Skin epidermis (tissue), 12 donors: ENCODE results near the gene KCNH1.

Source experiments
- H3K27ac ChIP-seq, 21 experiments: fragments of 200-600 bp; sonication (generic) in 11 of 21; one replicate each; pipeline ENCODE4 v1.5.0; 2020; ENCODE audit warnings: mild to moderate bottlenecking in 3 of 21, inconsistent platforms in 2 of 21, moderate library complexity in 2 of 21
- H3K4me3 ChIP-seq, 7 experiments: fragments of 200-600 bp; sonication (generic) in 2 of 7; one replicate each; pipeline ENCODE4 v1.5.0; 2020; ENCODE audit warnings: inconsistent platforms in 2 of 7, mild to moderate bottlenecking in 2 of 7, moderate library complexity in 1 of 7

Gene KCNH1

GRCh38 chr1:210743038-210743437 is 390.9 kb downstream of the KCNH1 start:
- Histone ChIP-seq H3K27ac (no peak overlapping the region), H3K4me3 (no peak overlapping the region)

GRCh38 chr1:210741564-210741963 is 392.4 kb downstream of the KCNH1 start:
- no peak overlapping the region for H3K4me3 ChIP-seq
- H3K27ac ChIP-seq: no peak overlapping the region

GRCh38 chr1:210739627-210740026 is 394.3 kb downstream of the KCNH1 start:
- no peak overlapping the region for H3K27ac ChIP-seq
- H3K4me3 ChIP-seq: no peak overlapping the region

GRCh38 chr1:210738256-210738655 is 395.7 kb downstream of the KCNH1 start:
- Histone ChIP-seq H3K27ac (no peak overlapping the region), H3K4me3 (no peak overlapping the region)

- no peak overlapping the region for H3K4me3 ChIP-seq
- H3K27ac ChIP-seq: no peak overlapping the region
Measured at GRCh38 chr1:210736713-210737112, 397.2 kb downstream of the KCNH1 start.

- Histone ChIP-seq H3K27ac (no peak overlapping the region), H3K4me3 (no peak overlapping the region)
Measured at GRCh38 chr1:210731597-210731996, 402.4 kb downstream of the KCNH1 start.

GRCh38 chr1:210731193-210731592 is 402.8 kb downstream of the KCNH1 start:
- Histone ChIP-seq H3K4me3 (no peak overlapping the region), H3K27ac (no peak overlapping the region)

GRCh38 chr1:210730023-210730422 is 403.9 kb downstream of the KCNH1 start:
- Histone ChIP-seq H3K27ac (no peak overlapping the region), H3K4me3 (no peak overlapping the region)

GRCh38 chr1:210728437-210729149 is 405.4 kb downstream of the KCNH1 start:
- Histone ChIP-seq H3K4me3 (no peak overlapping the region), H3K27ac (no peak overlapping the region)

- Histone ChIP-seq H3K27ac (no peak overlapping the region), H3K4me3 (no peak overlapping the region)
Measured at GRCh38 chr1:210727709-210728108, 406.2 kb downstream of the KCNH1 start.

- Histone ChIP-seq H3K27ac (no peak overlapping the region), H3K4me3 (no peak overlapping the region)
Measured at GRCh38 chr1:210726621-210727020, 407.3 kb downstream of the KCNH1 start.

GRCh38 chr1:210724768-210725167 is 409.2 kb downstream of the KCNH1 start:
- Histone ChIP-seq H3K4me3 (no peak overlapping the region), H3K27ac (no peak overlapping the region)

- Histone ChIP-seq H3K27ac (no peak overlapping the region), H3K4me3 (no peak overlapping the region)
Measured at GRCh38 chr1:210723646-210724045, 410.3 kb downstream of the KCNH1 start.

- Histone ChIP-seq H3K27ac (no peak overlapping the region), H3K4me3 (no peak overlapping the region)
Measured at GRCh38 chr1:210722410-210723081, 411.4 kb downstream of the KCNH1 start.

GRCh38 chr1:210715072-210715471 is 418.9 kb downstream of the KCNH1 start:
- no peak overlapping the region for H3K27ac ChIP-seq

GRCh38 chr1:210711825-210712612 is 421.9 kb downstream of the KCNH1 start:
- no peak overlapping the region for H3K27ac ChIP-seq
- no peak overlapping the region for H3K4me3 ChIP-seq

More at GRCh38 chr1:210715072-210715471, 418.9 kb downstream of the KCNH1 start:
- H3K4me3 ChIP-seq: no peak overlapping the region

GRCh38 chr1:210709701-210710100 is 424.2 kb downstream of the KCNH1 start:
- no peak overlapping the region for H3K4me3 ChIP-seq
- H3K27ac ChIP-seq: no peak overlapping the region

- H3K4me3 ChIP-seq: no peak overlapping the region
- H3K27ac ChIP-seq: no peak overlapping the region
Measured at GRCh38 chr1:210707300-210708240, 426.4 kb downstream of the KCNH1 start.

- Histone ChIP-seq H3K4me3 (no peak overlapping the region), H3K27ac (no peak overlapping the region)
Measured at GRCh38 chr1:210706246-210706645, 427.7 kb downstream of the KCNH1 start.

- no peak overlapping the region for H3K27ac ChIP-seq
- no peak overlapping the region for H3K4me3 ChIP-seq
Measured at GRCh38 chr1:210705086-210705485, 428.9 kb downstream of the KCNH1 start.
